ENCODE measurements around the gene BRD7.

- TF ChIP-seq POLR2A (IDR thresholded peaks at IDR 0.05), result no peak
- TF ChIP-seq CTCF (IDR thresholded peaks at IDR 0.05), result no peak
Observed at GRCh38 chr16:50331570-50331969, 37.2 kb downstream of the BRD7 start.

All from testis (tissue), 2 donors.